ENCODE data around the gene MCC. TPM values are rescaled to one million over a fixed set of nuclear protein-coding genes. Genes with fewer than 3 reads are reported as not detected.

Gene MCC
- total RNA-seq, 4 donors from 2014 or later, result 57.7 to 91.5 (median 76.0) TPM

DNA sequence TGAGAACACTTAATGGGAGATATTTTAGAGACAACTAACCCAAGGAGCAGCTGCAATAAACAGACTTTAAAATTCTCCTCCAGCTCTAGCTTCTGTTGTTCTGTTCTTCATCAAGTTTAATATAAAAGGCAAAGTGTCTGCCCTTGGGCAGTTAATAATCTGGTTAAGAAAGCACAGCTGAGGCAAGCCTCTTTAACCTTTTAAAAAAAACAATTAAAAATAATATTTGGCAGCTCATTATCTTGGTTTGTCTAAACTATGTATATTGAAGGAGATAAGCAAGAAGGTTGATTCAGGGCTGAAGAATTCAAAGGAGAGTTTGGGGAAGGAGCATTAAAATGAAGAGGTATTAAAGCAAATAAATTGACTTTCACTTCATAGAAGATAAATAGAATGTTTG is 128.8 kb downstream of the MCC start:
- H3K4me3 ChIP-seq (ENCODE audit: low read depth, poor library complexity, severe bottlenecking), result no peak overlapping the region
- intact Hi-C loops (cut with DNase I; ENCODE audit: low total_unique reads), result no loop called here
- TF ChIP-seq, protein P1, sequence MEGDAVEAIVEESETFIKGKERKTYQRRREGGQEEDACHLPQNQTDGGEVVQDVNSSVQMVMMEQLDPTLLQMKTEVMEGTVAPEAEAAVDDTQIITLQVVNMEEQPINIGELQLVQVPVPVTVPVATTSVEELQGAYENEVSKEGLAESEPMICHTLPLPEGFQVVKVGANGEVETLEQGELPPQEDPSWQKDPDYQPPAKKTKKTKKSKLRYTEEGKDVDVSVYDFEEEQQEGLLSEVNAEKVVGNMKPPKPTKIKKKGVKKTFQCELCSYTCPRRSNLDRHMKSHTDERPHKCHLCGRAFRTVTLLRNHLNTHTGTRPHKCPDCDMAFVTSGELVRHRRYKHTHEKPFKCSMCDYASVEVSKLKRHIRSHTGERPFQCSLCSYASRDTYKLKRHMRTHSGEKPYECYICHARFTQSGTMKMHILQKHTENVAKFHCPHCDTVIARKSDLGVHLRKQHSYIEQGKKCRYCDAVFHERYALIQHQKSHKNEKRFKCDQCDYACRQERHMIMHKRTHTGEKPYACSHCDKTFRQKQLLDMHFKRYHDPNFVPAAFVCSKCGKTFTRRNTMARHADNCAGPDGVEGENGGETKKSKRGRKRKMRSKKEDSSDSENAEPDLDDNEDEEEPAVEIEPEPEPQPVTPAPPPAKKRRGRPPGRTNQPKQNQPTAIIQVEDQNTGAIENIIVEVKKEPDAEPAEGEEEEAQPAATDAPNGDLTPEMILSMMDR (IDR thresholded peaks at IDR 0.05), result no peak
- TF ChIP-seq POLR2A (IDR thresholded peaks at IDR 0.05), result no peak
- DNase-seq (ENCODE audit: low spot score in 2 of 2), result no peak

DNA sequence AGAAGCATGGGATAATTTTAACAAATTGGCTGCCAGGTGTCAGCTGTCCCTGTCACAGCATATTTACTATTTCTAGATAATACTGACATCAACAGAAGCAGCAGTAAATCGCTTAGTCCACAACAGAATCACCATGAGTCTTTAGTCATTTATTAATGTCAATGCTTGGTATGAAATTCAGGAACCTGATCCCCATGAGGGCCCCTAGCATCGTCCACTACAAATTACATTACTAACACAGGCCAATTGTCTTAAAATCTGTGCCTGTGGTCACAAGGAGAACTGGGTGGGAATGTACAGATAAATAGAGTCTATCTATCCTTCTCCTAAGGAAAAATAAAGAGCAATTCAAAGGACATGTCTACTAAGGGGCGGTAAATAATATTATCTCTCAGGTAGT is 129.6 kb downstream of the MCC start:
- TF ChIP-seq POLR2A (IDR thresholded peaks at IDR 0.05), result no peak
- TF ChIP-seq, protein P1 (IDR thresholded peaks at IDR 0.05), result no peak
- H3K4me3 ChIP-seq (ENCODE audit: low read depth, poor library complexity, severe bottlenecking), result no peak overlapping the region
- no peak for DNase-seq (ENCODE audit: low spot score in 2 of 2)
- 83 to 86% methylated on average over 3 of the region's 3 CpGs for WGBS, 2 donors
- intact Hi-C loops (cut with DNase I; ENCODE audit: low total_unique reads), result no loop called here

DNA sequence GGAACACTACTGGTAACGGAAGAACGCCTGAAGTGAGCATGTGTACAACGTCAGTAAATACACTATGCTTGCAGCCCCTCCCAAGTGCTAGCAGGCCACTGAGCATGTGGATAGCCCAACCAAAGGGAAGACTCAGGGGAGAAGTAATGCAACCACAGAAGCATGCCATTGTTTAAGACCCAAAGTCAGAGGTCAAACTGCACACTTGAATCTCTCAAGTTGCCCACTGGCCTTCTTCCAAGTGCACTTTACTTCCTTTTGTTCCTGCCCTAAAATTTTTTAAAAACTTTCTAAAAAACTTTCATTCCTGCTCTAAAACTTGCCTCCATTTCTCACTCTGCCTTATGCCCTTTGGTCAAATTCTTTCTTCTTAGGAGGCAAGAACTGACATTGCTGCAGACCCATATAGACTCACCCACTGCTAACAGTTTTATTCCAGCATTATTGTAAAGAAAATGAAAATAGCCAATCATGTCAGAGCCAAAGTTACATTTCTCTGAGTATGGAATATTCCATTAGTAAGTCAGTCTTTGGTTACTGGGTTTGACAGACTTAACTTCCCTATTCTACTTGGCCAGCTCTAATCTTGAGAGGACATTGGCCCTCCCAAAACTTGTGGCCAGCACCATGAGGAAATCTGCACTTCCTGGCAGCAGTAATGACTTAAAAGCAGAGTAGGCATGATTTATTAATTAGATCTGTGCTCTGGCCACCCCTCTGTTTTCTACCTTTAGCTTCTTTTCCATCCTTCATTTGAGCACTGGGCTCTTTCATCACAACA is 130.4 kb downstream of the MCC start:
- TF ChIP-seq, protein P1 (IDR thresholded peaks at IDR 0.05), result no peak
- no peak for TF ChIP-seq POLR2A (IDR thresholded peaks at IDR 0.05)
- no peak for DNase-seq (ENCODE audit: low spot score in 2 of 2)
- no peak overlapping the region for H3K4me3 ChIP-seq (ENCODE audit: low read depth, poor library complexity, severe bottlenecking)
- intact Hi-C loops (cut with DNase I; ENCODE audit: low total_unique reads), result no loop called here
- 72 to 78% methylated on average over 3 of the region's 3 CpGs for WGBS, 2 donors

DNA sequence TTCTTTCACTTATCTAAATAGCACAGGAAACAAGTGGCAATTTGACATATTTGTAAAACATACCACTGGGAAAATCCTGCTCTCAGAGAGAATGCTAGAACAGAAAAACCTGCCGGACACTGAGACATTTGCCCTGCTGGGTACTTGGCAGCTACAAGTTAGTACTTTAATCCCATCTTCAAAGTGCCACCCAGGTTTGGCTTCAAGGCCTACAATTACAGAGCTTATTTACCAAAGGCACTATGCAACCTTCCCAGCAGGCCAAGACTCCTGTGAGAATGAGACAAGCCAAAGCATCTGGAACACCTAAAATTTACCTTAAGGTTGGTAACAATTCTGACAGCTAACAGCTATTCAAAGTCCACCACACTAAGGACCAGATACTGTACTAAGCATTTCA is 131.8 kb downstream of the MCC start:
- TF ChIP-seq, protein P1 (IDR thresholded peaks at IDR 0.05), result no peak
- no peak for TF ChIP-seq POLR2A (IDR thresholded peaks at IDR 0.05)
- 85 to 91% methylated on average over 1 of the region's 1 CpG for WGBS, 2 donors
- intact Hi-C loops (cut with DNase I; ENCODE audit: low total_unique reads), result no loop called here
- H3K4me3 ChIP-seq (ENCODE audit: low read depth, poor library complexity, severe bottlenecking), result no peak overlapping the region
- no peak for DNase-seq (ENCODE audit: low spot score in 2 of 2)

DNA sequence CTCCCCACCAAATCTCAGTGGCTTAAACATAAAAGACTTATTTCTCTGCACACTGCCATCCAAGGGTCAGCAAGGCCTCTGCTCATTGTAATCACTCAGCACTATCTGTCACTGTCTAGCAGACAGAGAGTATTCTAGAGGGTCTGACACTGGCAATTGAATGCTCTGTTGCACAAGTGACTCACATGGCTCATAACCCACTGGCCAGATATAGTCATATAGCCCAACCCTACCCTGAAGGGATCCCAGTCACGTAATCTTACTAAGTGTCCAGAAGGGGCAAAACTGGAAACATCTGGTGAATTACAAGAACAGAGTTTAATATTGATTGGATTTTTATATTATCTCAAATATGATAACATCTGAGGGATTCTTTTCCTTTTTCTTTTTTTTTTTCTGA is 134.2 kb downstream of the MCC start:
- no peak overlapping the region for H3K4me3 ChIP-seq (ENCODE audit: low read depth, poor library complexity, severe bottlenecking)
- TF ChIP-seq, protein P1 (IDR thresholded peaks at IDR 0.05), result no peak
- TF ChIP-seq POLR2A (IDR thresholded peaks at IDR 0.05), result no peak
- intact Hi-C loops (cut with DNase I; ENCODE audit: low total_unique reads), result no loop called here
- DNase-seq (ENCODE audit: low spot score in 2 of 2), result no peak
- 26 to 75% methylated on average over 1 of the region's 1 CpG for WGBS, 2 donors

DNA sequence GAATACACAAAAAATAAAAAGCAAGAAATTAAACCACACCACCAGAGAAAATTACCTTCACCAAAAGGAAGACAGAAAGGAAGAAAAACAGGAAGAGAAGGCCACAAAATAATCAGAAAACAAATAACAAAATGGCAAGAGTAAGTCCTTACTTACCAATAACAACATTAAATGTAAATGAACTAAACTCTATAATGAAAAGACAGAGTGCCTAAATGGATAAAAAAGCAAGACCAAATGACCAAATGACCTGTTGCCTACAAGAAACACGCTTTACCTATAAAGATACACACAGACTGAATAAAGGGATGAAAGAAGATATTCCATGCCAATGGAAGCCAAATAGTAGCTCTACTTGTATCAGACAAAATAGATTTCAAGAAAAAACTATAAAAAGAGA is 140.7 kb downstream of the MCC start:
- DNase-seq (ENCODE audit: low spot score in 2 of 2), result no peak
- intact Hi-C loops (cut with DNase I; ENCODE audit: low total_unique reads), result no loop called here
- TF ChIP-seq, protein P1 (IDR thresholded peaks at IDR 0.05), result no peak
- no peak overlapping the region for H3K4me3 ChIP-seq (ENCODE audit: low read depth, poor library complexity, severe bottlenecking)
- WGBS, 2 donors, result 94 to 100% methylated on average over 1 of the region's 1 CpG
